ENCODE data around the gene MSMB. TPM values are rescaled to one million over a fixed set of nuclear protein-coding genes. Genes with fewer than 3 reads are reported as not detected.

MSMB gene
- total and polyA plus RNA-seq, 9 of the 15 experiments (the other 6 are each of a cell fraction or from before 2014, with no cell fraction given) = 0.21 to 0.60 TPM; not detected in 7

GRCh38 chr10:46028584-46029460 lies 17.2 kb downstream of the MSMB start (continued):
- no peak for TF ChIP-seq ZBTB40 (IDR thresholded peaks at IDR 0.05)
- no peak for TF ChIP-seq ZBTB40 (CRISPR knock-in tag; IDR thresholded peaks at IDR 0.05)
- TF ChIP-seq POLR2H (tag; IDR thresholded peaks at IDR 0.05; ENCODE audit: low read depth) = peak; percentile 62; the same call in 1 of the 2 replicates
- no peak for TF ChIP-seq POLR2B (IDR thresholded peaks at IDR 0.05; ENCODE audit: low read depth, partially characterized antibody)
- peak; percentile 8 for TF ChIP-seq MEIS2 (IDR thresholded peaks at IDR 0.05; ENCODE audit: partially characterized antibody)
- peak; percentile 84 to 90 for TF ChIP-seq RAD21 (CRISPR knock-in tag; conservative IDR thresholded peaks at IDR 0.05 in 1 of 2, IDR thresholded peaks at IDR 0.05 in 1 of 2)
- TF ChIP-seq BRD9 (IDR thresholded peaks at IDR 0.05; ENCODE audit: low read depth, partially characterized antibody) = peak; percentile 70
- TF ChIP-seq RHOXF2B (CRISPR knock-in tag; conservative IDR thresholded peaks at IDR 0.05) = no peak
- peak; percentile 74; the same call in 1 of the 2 replicates for TF ChIP-seq DEAF1 (CRISPR knock-in tag; IDR thresholded peaks at IDR 0.05)
- peak; percentile 57 for TF ChIP-seq VEZF1 (CRISPR knock-in tag; IDR thresholded peaks at IDR 0.05)
